ENCODE measurements around the gene TDP1. TPM values are rescaled to one million over a fixed set of nuclear protein-coding genes. Genes with fewer than 3 reads are reported as not detected.

The TDP1 gene
- total RNA-seq, 4 donors from 2014 or later, result 11.1 to 21.6 (median 12.2) TPM

DNA sequence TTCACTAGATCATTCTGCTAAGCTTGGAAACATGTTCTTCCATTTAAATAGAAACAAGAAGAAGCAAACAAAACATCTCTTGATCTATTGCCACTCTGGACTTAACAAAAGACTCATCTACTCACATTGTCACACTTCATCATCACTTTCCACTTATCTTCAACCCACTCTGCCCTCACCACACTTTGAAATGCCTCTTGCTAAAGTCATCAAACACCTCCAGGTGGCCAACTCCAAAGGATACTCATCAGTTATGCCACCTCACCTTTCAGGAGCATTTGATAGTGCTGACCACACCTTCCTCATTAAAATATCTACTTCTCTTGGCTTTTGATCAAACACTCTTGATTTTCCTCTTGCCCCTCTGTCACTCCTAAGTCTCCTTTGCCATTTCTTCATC is 8.4 kb upstream of the TDP1 start:
- no peak for DNase-seq (ENCODE audit: low spot score in 2 of 2)
- TF ChIP-seq, protein P1, sequence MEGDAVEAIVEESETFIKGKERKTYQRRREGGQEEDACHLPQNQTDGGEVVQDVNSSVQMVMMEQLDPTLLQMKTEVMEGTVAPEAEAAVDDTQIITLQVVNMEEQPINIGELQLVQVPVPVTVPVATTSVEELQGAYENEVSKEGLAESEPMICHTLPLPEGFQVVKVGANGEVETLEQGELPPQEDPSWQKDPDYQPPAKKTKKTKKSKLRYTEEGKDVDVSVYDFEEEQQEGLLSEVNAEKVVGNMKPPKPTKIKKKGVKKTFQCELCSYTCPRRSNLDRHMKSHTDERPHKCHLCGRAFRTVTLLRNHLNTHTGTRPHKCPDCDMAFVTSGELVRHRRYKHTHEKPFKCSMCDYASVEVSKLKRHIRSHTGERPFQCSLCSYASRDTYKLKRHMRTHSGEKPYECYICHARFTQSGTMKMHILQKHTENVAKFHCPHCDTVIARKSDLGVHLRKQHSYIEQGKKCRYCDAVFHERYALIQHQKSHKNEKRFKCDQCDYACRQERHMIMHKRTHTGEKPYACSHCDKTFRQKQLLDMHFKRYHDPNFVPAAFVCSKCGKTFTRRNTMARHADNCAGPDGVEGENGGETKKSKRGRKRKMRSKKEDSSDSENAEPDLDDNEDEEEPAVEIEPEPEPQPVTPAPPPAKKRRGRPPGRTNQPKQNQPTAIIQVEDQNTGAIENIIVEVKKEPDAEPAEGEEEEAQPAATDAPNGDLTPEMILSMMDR (IDR thresholded peaks at IDR 0.05), result no peak
- TF ChIP-seq POLR2A (IDR thresholded peaks at IDR 0.05), result no peak
- intact Hi-C loops (cut with DNase I; ENCODE audit: low total_unique reads), result no loop called here
- H3K4me3 ChIP-seq (ENCODE audit: low read depth, poor library complexity, severe bottlenecking), result no peak overlapping the region

DNA sequence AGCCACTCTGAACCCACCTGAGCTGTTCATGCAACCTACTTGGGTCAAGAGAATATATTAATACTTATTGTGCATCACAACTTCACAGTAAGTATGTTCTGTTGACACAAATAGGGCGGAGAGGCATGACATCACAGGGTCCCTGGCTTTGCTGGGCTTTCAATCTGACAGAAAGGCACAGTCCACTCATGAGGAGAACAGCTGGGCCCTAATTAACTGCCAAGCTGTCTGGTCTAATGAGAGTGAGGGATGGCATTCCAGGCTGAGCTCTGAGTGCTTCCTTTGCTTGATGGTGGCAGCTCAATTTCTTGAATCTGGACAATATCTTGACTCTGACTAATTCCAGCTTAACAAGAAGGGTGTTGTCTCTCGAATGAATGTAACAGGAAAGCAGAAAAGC is 3.2 kb upstream of the TDP1 start:
- 64 to 73% methylated on average over 2 of the region's 2 CpGs for WGBS, 2 donors
- DNase-seq (ENCODE audit: low spot score in 2 of 2), result no peak
- intact Hi-C loops (cut with DNase I; ENCODE audit: low total_unique reads), result no loop called here
- TF ChIP-seq, protein P1 (IDR thresholded peaks at IDR 0.05), result no peak
- no peak for TF ChIP-seq POLR2A (IDR thresholded peaks at IDR 0.05)
- no peak overlapping the region for H3K4me3 ChIP-seq (ENCODE audit: low read depth, poor library complexity, severe bottlenecking)

GRCh38 chr14:89953602-89954001 is 2.1 kb upstream of the TDP1 start:
- WGBS, 2 donors, result 56 to 62% methylated on average over 1 of the region's 1 CpG
- intact Hi-C loops (cut with DNase I; ENCODE audit: low total_unique reads), result no loop called here
- no peak for DNase-seq (ENCODE audit: low spot score in 2 of 2)
- no peak overlapping the region for H3K4me3 ChIP-seq (ENCODE audit: low read depth, poor library complexity, severe bottlenecking)
- TF ChIP-seq POLR2A (IDR thresholded peaks at IDR 0.05), result no peak
- TF ChIP-seq, protein P1 (IDR thresholded peaks at IDR 0.05), result no peak

DNA sequence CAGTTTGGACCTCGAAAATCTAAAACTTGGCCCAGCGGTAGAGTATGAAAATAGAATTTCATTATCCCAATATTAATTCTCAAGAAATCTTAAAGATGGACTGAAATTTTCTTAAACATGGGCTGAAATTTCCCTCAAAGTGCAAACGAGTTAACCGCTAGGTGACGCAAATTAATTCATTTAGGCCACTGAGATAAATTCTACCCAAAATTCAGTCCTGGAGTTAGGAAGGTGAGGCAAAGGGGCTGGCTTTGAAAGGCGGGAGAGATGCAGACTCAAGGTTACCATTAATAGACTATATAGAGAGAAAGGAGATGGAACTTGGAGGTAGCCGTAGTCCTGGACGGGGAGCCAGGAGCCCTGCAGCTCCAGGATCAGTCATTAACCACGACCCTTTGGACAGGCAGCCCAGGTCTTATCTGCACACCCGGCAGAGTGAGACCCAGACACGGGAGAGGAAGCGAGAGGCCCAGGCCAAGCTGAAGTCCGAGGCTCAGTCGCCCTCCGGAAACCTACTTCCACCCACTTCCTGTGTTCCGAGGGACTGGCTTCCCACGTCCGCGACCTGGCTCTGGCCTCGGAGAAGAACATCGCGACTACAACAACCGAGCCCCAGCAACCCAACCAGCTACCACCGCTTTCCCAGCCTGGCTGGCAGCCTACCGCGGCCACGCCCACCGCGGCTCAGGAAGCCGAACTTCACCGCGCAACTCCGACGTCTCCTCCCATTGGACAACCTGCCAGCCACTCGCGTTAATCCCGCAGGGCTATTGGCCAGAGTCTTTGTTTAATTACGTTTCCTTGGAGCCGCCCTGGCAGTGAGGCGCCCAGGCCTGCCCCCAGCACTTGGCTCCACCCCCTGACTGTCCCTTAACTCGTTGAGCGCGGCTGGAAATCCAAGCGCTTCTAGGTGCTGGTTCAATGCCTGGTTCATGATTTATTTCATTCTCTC is 1.4 kb upstream of the TDP1 start, which contains the start of gene EFCAB11:
EFCAB11 (minus strand) TSS at position 661 of the 952 bp plus-strand sequence; CDS start at position 591, 70 bp downstream.
- 2% methylated on average over 37 to 44 of the region's 44 CpGs for WGBS, 2 donors
- peak; percentile 98 to 99 for DNase-seq (ENCODE audit: low spot score in 2 of 2)
- intact Hi-C loops (cut with DNase I; ENCODE audit: low total_unique reads), result no loop called here
- TF ChIP-seq, protein P1 (IDR thresholded peaks at IDR 0.05), result no peak
- TF ChIP-seq POLR2A (IDR thresholded peaks at IDR 0.05), result no peak
- H3K4me3 ChIP-seq (ENCODE audit: low read depth, poor library complexity, severe bottlenecking), result peak within 1 kb of the TSS; percentile 69

- intact Hi-C loops (cut with DNase I; ENCODE audit: low total_unique reads), result no loop called here
- H3K4me3 ChIP-seq (ENCODE audit: low read depth, poor library complexity, severe bottlenecking), result peak overlapping the region; percentile 69
- no peak for TF ChIP-seq POLR2A (IDR thresholded peaks at IDR 0.05)
- TF ChIP-seq, protein P1 (IDR thresholded peaks at IDR 0.05), result no peak
- WGBS, 2 donors, result 0 to 1% methylated on average over 20 of the region's 20 CpGs
- no peak for DNase-seq (ENCODE audit: low spot score in 2 of 2)
Observed at GRCh38 chr14:89955022-89955744, 544 bp upstream of the TDP1 start.

Measured in lower leg skin (tissue), 4 donors.